K562 (cell line): Measurements from ENCODE around the gene RABGAP1L. TPM values are rescaled to one million over a fixed set of nuclear protein-coding genes. Genes with fewer than 3 reads are reported as not detected.

Experiments used
- ATAC-seq: fragments of 200-7000 bp; cut with Tn5 transposase; 3 replicates; pipeline ENCODE4 v1.9.1; 2020; ENCODE audit warnings: moderate library complexity
- BruUV-seq: library from RNA; stranded (reverse); fragments of 400-500 nt; replicated peaks from 2 replicates; lab custom pipeline; 2021; lab: Mats Ljungman, UMichigan
- CTCF ChIA-PET: fragments of 300-600 bp; formaldehyde crosslinking; extraction: SDS; loops from one replicate; lab custom pipeline; 2021; ENCODE audit warnings: low intra/inter-chr PET ratio; lab: Yijun Ruan, JAX
- POLR2A ChIA-PET: fragments of 300-600, 350-650 bp; sonication (Branson Sonifier 250); formaldehyde crosslinking; extraction: SDS; loops from one replicate; lab custom pipeline; 2021; ENCODE audit warnings: antibody characterized with exemption, inconsistent platforms; lab: Yijun Ruan, JAX
- DNase-seq, 4 experiments: peaks; one replicate each; pipeline versions ENCODE4 v3.0.0 to v3.0.0-alpha.2; 2011 to 2018; ENCODE audit warnings: low spot score in 3 of 4, mixed read lengths in 3 of 4; ENCODE audit errors: extremely low read depth in 1 of 4
- FAIRE-seq: peaks from 2 replicates; lab custom pipeline; 2011; peaks lifted over from hg19 to GRCh38; lab: Jason Lieb, UNC
- H2AFZ ChIP-seq: 2 replicates; pipeline ENCODE4 v1.6.0; 2011; ENCODE audit warnings: low read depth, low read length, control low read depth, inconsistent platforms
- H3K27ac ChIP-seq: fragments of 200-600 bp; 3 replicates; pipeline ENCODE4 v1.8.0; 2011; ENCODE audit warnings: low read depth, mild to moderate bottlenecking, control low read depth, inconsistent platforms, low read length, moderate library complexity, mixed read lengths; ENCODE audit errors: extremely low read depth
- H3K27me3 ChIP-seq, 2 experiments: fragments of 300-600 bp in 1 of 2; 2 replicates in 1 of 2; 3 replicates in 1 of 2; pipeline versions ENCODE4 v1.6.0 to v1.8.0; 2011; ENCODE audit warnings: inconsistent platforms in 2 of 2, low read length in 2 of 2, mild to moderate bottlenecking in 1 of 2, mixed read lengths in 1 of 2, moderate library complexity in 1 of 2; ENCODE audit not compliant: control insufficient read depth in 2 of 2, insufficient read depth in 2 of 2
- H3K36me3 ChIP-seq: fragments of 300-600 bp; 3 replicates; pipeline ENCODE4 v1.8.0; 2011; ENCODE audit warnings: mild to moderate bottlenecking, low read length, inconsistent platforms; ENCODE audit not compliant: control insufficient read depth, insufficient read depth
- H3K4me1 ChIP-seq, 2 experiments: fragments of 200-600 bp in 1 of 2; replicated peaks in 1 of 2; 2 replicates in 1 of 2; 3 replicates in 1 of 2; pipeline versions ENCODE4 v1.5.1 to v1.8.0; 2011; ENCODE audit warnings: inconsistent platforms in 2 of 2, low read length in 2 of 2, mild to moderate bottlenecking in 1 of 2, mixed read lengths in 1 of 2, moderate library complexity in 1 of 2; ENCODE audit not compliant: control insufficient read depth in 2 of 2, insufficient read depth in 2 of 2
- H3K4me2 ChIP-seq: 2 replicates; pipeline ENCODE4 v1.6.1; 2011; ENCODE audit warnings: low read length, control low read depth, inconsistent platforms, mixed read lengths; ENCODE audit not compliant: insufficient read depth
- H3K4me3 ChIP-seq: fragments of 200-600 bp; sonication (generic), shearing (Covaris generic); 2 replicates; pipeline ENCODE4 v1.5.1; 2016; ENCODE audit warnings: control low read depth, inconsistent platforms
- H3K79me2 ChIP-seq: fragments of 200-600 bp; 3 replicates; pipeline ENCODE4 v1.8.0; 2011; ENCODE audit warnings: low read length, inconsistent platforms; ENCODE audit not compliant: control insufficient read depth, insufficient read depth
- H3K9ac ChIP-seq, 2 experiments: 2 replicates each; pipeline versions ENCODE4 v1.6.0 to v1.6.1; 2011; ENCODE audit warnings: low read depth in 2 of 2, low read length in 2 of 2, control low read depth in 1 of 2, inconsistent platforms in 1 of 2, mild to moderate bottlenecking in 1 of 2, mixed read lengths in 1 of 2; ENCODE audit not compliant: insufficient read depth in 1 of 2
- H3K9me1 ChIP-seq: one replicate; pipeline ENCODE4 v1.6.0; 2011; ENCODE audit warnings: inconsistent platforms, mild to moderate bottlenecking, low read length, moderate library complexity; ENCODE audit not compliant: control insufficient read depth, insufficient read depth
- H3K9me3 ChIP-seq: replicated peaks from 2 replicates; pipeline ENCODE4 v1.5.1; 2011; ENCODE audit warnings: low read depth, low read length, inconsistent platforms; ENCODE audit not compliant: control insufficient read depth, insufficient read depth
- H4K20me1 ChIP-seq: replicated peaks from 2 replicates; pipeline ENCODE4 v1.6.1; 2011; ENCODE audit warnings: low read length, inconsistent platforms, mixed read lengths; ENCODE audit not compliant: control insufficient read depth, insufficient read depth
- NFIC ChIP-seq: fragments of 450-650 bp; IDR thresholded peaks from 2 replicates; pipeline ENCODE4 v1.6.1; 2017; ENCODE audit warnings: mild to moderate bottlenecking, inconsistent platforms
- NFIX ChIP-seq: fragments of 250-450 bp; sonication (Bioruptor Pico); IDR thresholded peaks from 2 replicates; pipeline ENCODE4 v1.4.0; 2020; ENCODE audit warnings: low read depth, mild to moderate bottlenecking, moderate library complexity
- SNAPC5 ChIP-seq: fragments of 250-450 bp; sonication (Bioruptor Pico); IDR thresholded peaks from 2 replicates; pipeline ENCODE4 v1.8.0; 2021; ENCODE audit warnings: moderate library complexity, mild to moderate bottlenecking, inconsistent platforms
- ZNF23 ChIP-seq: fragments of 250-450 bp; sonication (Bioruptor Pico); IDR thresholded peaks from 2 replicates; pipeline ENCODE4 v1.4.0; 2020; ENCODE audit warnings: mild to moderate bottlenecking
- WGBS: fragments of 100-300 bp; shearing (Covaris generic); methylation state at CpG from one replicate; pipeline ENCODE4 v1.1.6; 2016; ENCODE audit warnings: low coverage, mixed read lengths; ENCODE audit not compliant: insufficient coverage; ENCODE audit errors: missing lambda C conversion rate; 5-methylcytosine and 5-hydroxymethylcytosine counted together
- in situ Hi-C: fragments of 300-500 bp; cut with MboI; formaldehyde crosslinking; loops from 4 replicates; pipeline ENCODE4 v1.15.0; 2018; ENCODE audit warnings: inconsistent platforms, mixed read lengths
- intact Hi-C: fragments of 100-400 bp; cut with micrococcal nuclease; formaldehyde crosslinking; loops from 2 replicates; pipeline ENCODE4 v1.14.2; 2022
- polyA plus RNA-seq, 8 experiments: library from polyadenylated mRNA; depleted of rRNA in 4 of 8; stranded (reverse) in 5 of 8; unstranded in 3 of 8; fragments of >200 nt; fragmentation: Nextera tagmentation in 2 of 8; fragmentation: Illumina TruSeq in 1 of 8; extraction: Ambion mirVana in 2 of 8; extraction: Trizol in 1 of 8; gene quantifications; 2 replicates each; pipeline versions ENCODE4 v1.2.1 to v1.2.3, GENCODE V29; 2011 to 2014; ENCODE audit warnings: inconsistent platforms in 1 of 8, missing spikeins in 1 of 8
- total RNA-seq, 7 experiments: library from RNA; depleted of rRNA in 6 of 7; stranded (reverse); fragments of >200 nt in 6 of 7; fragmentation: Illumina TruSeq in 2 of 7; extraction: Trizol in 2 of 7; gene quantifications; 2 replicates each; pipeline versions ENCODE4 v1.2.1 to v1.2.3, GENCODE V29; 2011 to 2021; ENCODE audit warnings: low replicate concordance in 1 of 7
- TF ChIP-seq, protein P1 (sequence below), 3 experiments: IDR thresholded peaks in 2 of 3; conservative IDR thresholded peaks in 1 of 3; 2 replicates each; pipeline ENCODE4 v1.5.1; 2011 to 2012; ENCODE audit warnings: low read length in 3 of 3, mild to moderate bottlenecking in 3 of 3, control low read depth in 2 of 3, improper control_type of control experiment in 1 of 3, inconsistent platforms in 1 of 3, low read depth in 1 of 3, mixed read lengths in 1 of 3, moderate library complexity in 1 of 3; ENCODE audit not compliant: insufficient read depth in 2 of 3

The RABGAP1L gene
- total and polyA plus RNA-seq, 9 of the 15 experiments (the other 6 are each of a cell fraction or from before 2014, with no cell fraction given): 16.5 to 44.9 (median 26.7) TPM

GRCh38 chr1:174358786-174359453 lies 199.6 kb downstream of the RABGAP1L start:
- H3K4me3 ChIP-seq: no peak overlapping the region
- DNase-seq (peak; percentile 21 to 23 (median 22)), ATAC-seq (peak; percentile 75; the same call in 2 of the 3 replicates), FAIRE-seq (no peak)
- no peak overlapping the region for H3K27ac ChIP-seq
- ChIA-PET POLR2A (interaction anchor here (0.7 kb wide), 1 partner anchor 350 kb away, joined by 3 read pairs; no protein-coding TSS in a partner anchor), CTCF (no interaction called here)
- no TSS peak for BruUV-seq
- no peaks in the 10 kb centered on the region for H3K79me2 ChIP-seq
- H3K9me3 ChIP-seq: no peaks in the 10 kb centered on the region
- in situ Hi-C loops: no loop called here
- 70% methylated on average over 6 of the region's 6 CpGs for WGBS
- H3K27me3 ChIP-seq: no peaks in the 10 kb centered on the region
- no peaks in the 10 kb centered on the region for H4K20me1 ChIP-seq
- TF ChIP-seq, protein P1, sequence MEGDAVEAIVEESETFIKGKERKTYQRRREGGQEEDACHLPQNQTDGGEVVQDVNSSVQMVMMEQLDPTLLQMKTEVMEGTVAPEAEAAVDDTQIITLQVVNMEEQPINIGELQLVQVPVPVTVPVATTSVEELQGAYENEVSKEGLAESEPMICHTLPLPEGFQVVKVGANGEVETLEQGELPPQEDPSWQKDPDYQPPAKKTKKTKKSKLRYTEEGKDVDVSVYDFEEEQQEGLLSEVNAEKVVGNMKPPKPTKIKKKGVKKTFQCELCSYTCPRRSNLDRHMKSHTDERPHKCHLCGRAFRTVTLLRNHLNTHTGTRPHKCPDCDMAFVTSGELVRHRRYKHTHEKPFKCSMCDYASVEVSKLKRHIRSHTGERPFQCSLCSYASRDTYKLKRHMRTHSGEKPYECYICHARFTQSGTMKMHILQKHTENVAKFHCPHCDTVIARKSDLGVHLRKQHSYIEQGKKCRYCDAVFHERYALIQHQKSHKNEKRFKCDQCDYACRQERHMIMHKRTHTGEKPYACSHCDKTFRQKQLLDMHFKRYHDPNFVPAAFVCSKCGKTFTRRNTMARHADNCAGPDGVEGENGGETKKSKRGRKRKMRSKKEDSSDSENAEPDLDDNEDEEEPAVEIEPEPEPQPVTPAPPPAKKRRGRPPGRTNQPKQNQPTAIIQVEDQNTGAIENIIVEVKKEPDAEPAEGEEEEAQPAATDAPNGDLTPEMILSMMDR (IDR thresholded peaks at IDR 0.05 in 2 of 3, conservative IDR thresholded peaks at IDR 0.05 in 1 of 3; ENCODE audit: insufficient read depth in 2 of 3, low read depth in 1 of 3, low read length in 3 of 3): peak; percentile 5 to 14 (median 13); a peak in 2 of 6 replicates
- TF ChIP-seq NFIX (CRISPR knock-in tag) (peak; percentile 96), NFIC (peak; percentile 98), SNAPC5 (CRISPR knock-in tag) (no peak), ZNF23 (no peak)
- intact Hi-C loops: no loop called here
- H3K36me3 ChIP-seq: no peaks in the 10 kb centered on the region
- H2AFZ ChIP-seq: no peak overlapping the region
- H3K4me2 ChIP-seq: no peak overlapping the region
- no peaks in the 10 kb centered on the region for H3K4me1 ChIP-seq
- H3K9me1 ChIP-seq: no peaks in the 10 kb centered on the region
- H3K9ac ChIP-seq: no peak overlapping the region
